Left renal cortex interstitium (tissue), 4 donors: ENCODE results near the gene TBC1D22A. TPM values are rescaled to one million over a fixed set of nuclear protein-coding genes. Genes with fewer than 3 reads are reported as not detected.
"Not testable (repeated sequence)": the region's sequence is repeated elsewhere in the genome, so short reads cannot be mapped to it uniquely, and the experiment has no call there.

Source experiments
- DNase-seq, 4 donors: peaks; one replicate each; pipeline ENCODE4 v3.0.0-alpha.2; 2013; ENCODE audit warnings: low read depth in 4 of 4, low spot score in 2 of 4, missing footprints in 1 of 4
- polyA plus RNA-seq, 4 donors: library from polyadenylated mRNA; unstranded; fragments of 120-200 nt; gene quantifications; one replicate each; pipeline ENCODE4 v1.2.1, GENCODE V29; 2013; ENCODE audit not compliant: insufficient read length in 4 of 4

TBC1D22A gene
- polyA plus RNA-seq, 4 donors, result 17.1 to 19.2 (median 18.4) TPM

DNA sequence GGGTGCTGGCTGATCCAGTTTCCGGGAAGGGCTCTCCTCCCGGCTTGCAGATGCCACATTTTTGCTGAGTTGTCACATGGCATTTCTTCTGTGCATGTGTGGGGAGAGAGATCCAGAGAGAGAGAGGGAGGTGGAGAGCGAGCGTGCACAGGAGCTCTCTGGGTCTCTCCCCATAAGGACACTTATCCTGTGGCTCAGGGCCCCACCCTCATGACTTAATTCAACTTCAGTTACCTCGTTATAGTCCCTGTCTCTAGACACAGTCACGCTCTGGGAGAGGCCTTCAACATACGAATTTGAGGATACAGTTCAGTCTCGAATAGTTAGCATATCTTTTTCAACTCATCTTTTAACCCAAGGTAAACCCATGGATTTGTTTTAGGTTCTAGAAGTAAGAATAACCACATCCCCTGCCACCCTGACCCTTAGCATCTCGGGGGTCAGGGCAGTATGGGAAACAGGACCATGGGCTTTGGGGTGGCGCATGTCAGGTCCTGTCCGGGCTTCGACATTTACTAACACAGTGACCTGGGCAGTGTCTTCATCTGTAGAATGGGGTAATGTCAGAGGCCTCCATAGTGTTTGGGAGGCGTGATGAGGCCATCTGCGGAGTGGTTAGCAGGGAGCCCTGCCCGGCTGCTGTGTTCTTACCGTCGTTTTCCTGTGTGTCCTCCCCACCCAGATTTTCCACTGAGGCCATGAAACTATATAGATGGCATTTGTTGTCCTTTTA, 46.9 kb downstream of the TBC1D22A start:
- DNase-seq, result no peak

DNA sequence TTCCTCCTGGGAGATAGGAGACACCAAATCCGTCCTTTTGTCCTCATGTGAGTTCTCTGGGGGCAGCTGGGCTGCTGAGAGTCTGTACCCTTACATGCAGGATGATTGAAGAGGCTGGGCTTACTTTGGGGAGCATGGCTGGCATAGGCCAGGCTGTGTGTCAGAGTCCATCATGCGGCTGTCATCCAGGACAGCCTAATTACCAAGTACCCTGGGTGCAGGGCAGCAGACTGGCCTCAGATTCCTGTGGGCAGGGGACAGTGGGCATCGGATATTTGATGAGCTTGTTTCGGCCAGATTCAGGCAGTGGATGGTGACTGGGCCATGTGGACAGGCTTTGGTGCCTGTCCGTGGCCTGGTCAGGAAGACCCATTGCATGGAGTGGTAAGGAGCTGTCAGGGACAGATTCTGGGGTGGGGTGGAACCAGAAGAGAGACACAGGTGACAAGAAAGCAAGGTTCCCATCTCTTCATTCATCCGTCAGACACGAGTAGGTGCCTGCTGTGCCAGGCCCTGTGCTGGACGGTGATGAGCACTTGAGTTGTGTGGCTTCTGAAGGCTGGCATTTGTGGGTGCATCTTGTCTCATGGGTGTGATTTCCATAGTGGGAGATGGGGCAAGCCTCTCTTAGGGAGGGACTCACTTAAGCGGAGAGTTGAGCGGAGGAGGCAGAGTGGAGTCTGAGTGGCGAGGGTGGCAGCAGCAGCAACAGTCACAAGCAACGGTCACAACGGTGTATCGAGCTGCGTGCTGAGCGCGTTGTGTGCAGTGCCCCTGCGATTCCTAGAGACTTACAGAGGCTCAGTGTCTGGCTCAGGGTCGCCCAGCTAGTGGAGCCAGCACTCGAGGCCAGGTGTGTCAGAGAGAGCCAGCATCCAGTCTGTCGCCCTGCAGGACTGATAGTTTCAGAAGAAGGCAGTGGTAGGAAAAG, 48.7 kb downstream of the TBC1D22A start:
- no peak for DNase-seq

DNA sequence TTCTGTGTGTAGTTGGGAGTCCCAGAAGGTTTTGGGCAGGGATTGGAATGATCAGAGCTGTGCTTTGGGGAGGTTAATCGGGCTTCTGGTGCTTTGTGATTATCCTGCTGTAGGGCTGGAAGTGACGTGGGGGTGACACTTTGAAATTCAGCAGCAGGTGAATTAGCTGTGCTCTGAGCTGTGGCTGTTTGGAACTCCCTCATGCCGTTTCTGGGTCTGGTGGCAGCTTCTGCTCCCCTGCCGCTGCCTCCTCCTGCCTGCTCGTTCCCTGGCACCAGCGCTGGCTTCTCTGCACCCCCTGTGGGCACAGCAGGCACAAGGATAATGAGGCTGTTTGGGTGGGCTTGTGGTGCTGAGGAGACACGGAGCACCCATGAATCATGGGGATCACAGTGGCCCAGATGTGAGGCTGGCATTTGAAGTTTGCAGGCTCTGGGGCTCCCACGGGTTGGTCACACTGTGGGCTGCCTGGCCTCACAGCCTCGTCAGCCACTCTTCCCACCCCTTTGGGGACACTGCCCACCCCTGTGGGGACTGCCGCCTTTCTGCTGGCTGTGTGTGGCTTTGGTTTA, 49.7 kb downstream of the TBC1D22A start:
- DNase-seq, result no peak

DNA sequence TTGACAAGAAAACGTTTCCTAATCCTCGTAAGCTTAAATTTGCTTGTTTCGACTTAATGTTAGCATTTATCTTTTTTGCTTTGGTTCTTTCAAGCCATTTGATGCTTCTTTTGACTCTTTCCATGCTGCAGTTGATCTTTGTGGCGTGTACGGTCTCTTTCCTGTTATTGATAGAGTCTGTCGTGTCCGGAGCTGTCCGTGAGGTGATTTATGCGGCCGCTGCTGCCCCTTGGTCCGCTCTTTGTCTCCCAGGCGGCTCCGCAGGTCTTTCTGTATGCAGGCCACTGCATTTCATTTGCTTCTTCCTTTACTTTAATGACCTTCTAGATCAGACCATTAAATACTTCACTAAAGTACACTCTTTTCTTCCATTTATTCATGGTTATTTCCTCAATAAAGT, 50.3 kb downstream of the TBC1D22A start:
- no peak for DNase-seq

DNA sequence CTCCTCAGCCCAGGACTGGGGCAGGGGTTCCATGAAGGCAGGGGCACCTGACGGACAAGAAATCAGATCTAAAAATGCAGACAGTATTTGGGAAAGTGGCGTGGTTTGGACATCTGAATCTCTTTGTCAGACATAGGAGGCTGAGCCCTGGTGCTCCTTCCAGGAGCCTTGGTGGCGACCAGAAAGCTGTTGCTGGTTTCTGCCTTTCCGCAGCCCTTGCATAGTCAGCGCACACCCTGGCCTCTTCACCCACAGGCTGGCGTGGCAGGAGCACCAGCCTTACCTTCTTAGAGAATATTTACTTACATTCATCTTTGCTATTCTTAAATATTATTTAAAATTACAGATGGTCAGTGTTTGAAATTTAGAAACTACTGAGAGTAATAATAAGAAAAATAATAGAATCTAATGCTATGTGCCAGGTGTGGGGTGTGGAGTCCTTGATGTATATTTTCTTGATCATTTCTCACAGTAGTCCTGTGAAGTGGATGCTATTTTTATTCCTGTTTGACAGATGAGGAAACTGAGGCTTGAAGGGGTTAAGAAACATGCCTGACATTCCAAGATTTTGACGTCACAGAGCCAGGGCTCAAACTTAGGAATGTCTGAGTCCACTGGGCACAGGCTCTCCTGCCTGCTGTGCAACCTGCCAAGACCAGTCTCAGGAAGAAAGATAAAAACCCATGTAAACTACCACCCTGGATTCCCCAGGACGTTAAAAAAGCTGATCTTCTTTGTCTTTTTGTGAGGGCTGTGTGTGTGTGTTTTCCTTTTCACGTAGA, 51.6 kb downstream of the TBC1D22A start:
- DNase-seq, result no peak

DNA sequence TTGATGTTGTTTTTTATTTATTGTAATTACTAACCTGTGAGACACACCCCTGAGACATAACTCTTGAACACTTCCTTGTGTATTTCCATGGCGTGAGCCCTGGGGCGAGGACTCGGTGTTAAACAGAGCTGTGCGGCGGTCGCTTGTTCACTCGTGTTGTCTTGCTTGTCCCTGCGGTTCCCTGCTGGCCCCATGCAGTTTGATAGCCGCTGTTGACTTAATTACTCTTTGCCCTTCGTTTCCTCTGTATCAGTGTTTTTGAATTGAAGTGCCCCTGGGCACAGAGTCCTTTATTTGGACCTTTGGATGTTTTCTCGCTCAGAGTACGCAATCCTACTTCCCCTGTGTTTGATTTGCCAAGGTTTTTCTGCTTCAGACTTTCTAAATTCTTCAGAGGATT, 52.7 kb downstream of the TBC1D22A start:
- DNase-seq, result no peak

DNA sequence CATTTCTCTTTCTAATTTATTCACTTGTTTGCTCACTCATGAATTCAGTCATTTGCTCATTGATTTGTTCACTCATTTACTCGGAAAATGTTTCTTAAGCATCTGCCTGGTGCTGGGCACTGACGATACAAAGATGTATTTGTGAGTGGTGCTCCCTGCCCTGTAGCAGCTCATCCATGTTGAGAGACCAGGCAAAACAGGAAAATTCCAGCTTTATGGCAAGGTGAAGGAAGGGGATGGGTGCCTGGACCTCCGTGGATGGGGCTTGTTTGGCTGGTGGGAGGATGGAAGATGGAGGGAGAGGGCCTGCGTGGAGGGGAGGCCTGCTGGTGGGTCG, 53.1 kb downstream of the TBC1D22A start:
- no peak for DNase-seq

DNA sequence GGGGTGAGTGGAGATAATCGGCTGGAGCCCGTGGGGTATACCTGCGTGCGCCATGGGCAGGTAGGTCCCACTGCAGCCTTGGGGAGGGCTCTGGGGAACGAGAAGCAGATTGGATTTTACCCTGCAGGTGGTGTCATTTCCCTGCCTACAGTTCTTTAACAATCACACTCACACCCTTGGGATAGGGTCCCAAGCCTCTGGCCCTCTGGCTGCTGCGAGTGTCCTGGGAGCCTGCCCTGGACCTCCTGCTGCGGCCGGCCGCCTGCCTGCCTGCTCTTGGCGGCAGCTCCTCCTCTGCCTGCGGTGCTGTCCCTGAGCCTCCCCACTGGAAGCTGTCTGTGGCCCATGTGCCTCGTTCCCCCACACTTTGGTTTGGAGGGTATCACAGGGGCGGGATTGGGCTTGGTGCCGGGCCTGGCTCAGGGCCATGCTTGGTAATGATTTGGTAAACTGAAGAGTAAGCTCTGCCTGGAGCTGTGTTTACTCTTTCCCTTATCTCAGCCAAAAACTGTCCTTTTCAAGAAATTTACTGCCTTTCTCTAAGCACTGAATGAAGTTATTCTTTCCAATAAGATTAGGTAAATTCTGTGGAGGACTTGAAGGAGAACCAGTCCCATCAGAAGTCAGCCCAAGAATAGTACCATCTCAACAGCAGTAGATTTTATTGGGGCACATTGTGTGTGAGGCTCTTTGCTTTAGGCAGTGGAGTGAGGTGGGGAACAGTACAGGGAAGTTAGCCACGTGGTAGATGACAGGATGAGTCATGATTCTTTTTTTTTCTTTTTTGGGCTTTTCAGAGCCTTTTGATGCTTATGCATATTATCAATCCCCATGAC, 53.7 kb downstream of the TBC1D22A start:
- DNase-seq, result no peak

DNA sequence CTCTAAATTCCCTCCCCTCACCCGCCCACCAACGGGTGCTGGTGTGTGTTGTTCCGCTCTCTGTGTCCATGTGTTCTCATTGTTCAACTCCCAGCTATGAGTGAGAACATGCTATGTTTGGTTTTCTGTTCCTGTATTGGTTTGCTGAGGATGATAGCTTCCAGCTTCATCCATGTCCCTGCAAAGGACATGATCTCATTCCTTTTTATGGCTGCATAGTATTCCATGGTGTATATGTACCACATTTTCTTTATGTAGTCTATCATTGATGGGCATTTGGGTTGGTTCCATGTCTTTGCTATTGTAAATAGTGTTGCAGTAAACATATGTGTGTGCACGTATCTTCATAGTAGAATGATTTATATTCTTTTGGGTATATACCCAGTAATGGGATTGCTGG, 54.9 kb downstream of the TBC1D22A start:
- not testable (repeated sequence) for DNase-seq

DNA sequence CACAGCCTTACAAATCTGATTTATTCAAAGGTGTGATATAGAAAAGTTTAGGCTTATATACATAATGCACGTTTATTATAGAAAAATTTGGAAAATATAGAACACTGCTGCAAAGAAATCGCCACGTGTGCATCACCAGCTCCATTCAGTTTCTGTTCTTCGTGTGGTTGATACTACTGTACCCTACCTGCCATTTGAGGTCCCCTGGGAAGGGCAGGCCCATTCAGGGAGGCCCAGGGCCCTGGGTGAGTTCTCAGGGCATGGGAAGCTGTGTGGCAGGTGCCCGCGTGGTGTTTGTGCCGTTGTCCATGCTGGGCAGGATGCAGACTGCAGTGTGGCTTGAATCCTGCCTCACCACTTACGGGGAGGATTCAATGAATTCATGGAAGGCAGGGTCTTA, 60.8 kb downstream of the TBC1D22A start:
- no peak for DNase-seq

DNA sequence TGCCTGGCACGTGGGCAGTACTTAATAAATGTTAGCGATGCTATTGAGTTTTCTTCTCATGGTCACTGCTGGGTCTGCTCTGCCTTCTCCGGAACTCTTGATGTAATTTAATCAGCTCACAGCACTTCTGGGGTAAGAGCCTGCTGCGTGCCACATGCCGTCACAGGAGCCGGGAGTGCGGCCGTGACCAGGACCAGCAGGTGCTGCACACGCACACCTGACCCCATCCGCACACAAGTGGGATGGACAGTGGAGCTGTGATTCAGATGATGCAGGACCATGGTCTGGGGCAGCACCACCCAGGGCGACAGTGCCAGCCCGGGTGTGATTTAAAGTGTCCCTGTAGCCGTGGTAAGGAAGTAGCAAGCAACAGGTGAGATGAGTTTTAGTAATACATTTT, 61.2 kb downstream of the TBC1D22A start:
- no peak for DNase-seq

DNA sequence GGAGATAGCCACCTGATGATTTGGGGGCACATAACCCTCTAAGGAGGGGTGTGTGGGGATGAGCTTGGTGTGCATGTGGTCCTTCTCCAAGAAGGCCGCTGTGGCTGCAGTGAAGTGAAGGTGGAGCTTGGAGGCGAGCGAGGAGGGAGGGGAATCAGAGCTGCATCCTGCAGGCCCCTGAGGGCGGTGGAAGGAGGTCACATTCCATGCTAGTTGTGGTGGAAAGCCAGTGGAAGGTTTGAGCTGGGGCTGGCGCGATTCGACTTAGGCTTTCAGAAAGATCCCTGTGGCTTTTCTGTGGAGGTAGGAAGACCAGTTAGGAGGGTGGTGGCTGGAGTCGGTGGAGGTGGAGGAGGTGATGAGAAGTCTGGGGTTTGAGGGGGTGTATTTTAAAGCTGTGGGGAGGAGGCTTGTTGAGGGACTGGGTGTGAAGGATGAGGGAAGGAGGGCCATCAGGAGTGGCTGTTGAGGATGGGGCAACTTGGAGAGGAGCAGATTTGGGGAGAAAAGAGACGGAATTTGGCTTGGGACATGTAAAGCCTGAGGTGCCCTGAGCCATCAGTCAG, 62.0 kb downstream of the TBC1D22A start:
- DNase-seq, result no peak

DNA sequence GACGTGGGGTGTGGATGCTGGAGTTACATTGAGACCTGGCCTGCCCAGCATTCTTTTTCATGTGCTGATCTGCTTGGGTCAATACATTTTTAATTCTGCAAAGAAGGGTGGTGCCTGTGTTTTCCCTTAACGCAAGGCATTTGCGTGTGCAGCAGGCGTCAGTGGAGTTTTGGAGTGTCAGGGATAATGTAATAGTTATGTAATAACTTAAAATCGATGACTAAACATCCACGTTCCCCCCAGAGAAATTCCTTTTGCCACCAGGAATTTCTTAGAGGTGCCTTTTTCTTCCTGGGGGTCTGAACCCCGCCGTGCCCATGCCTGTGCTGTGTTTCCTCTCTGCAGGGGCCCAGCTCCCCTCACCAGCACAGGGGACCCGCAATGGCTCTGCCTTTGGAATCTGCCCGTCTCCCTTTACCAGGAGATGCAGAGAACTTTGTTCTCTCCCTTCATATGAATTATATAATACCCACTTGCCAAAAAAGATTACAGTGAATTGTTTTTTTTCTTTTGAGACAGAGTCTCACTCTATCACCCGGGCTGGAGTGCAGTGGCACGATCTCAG, 62.6 kb downstream of the TBC1D22A start:
- DNase-seq, result no peak

DNA sequence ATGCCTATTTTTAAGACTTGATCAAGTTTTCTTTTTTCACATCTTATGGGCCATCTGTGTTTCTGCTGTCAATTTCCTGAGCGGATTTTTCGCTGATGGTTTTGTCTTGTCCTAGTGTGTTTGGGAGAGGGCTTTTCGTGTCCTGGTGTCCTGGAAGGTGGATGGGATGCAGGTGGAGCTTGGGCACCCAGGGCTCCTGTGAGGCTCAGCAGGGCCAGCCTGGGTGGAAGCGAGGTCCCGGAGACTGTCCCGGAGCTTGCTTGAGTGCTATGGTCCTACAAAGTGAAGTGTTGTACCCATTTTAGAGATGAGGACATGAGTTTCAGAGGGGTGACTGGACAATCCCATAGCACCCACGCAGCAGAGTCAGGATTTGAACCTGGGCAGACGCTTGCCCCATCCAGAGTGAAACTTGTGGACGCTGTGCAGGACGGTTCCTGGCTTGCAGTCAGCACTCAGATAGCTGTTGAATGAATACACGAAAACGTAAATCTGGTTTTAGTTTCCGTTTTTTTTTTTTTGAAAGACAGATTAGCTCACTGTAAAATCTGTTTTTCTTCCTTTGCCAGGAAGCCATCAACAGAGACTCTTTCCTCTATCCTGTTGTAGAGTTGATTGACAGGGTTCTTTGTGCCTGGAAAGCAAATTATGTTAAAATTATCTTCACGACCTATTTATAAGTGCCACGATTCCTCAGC, 64.1 kb downstream of the TBC1D22A start:
- no peak for DNase-seq

DNA sequence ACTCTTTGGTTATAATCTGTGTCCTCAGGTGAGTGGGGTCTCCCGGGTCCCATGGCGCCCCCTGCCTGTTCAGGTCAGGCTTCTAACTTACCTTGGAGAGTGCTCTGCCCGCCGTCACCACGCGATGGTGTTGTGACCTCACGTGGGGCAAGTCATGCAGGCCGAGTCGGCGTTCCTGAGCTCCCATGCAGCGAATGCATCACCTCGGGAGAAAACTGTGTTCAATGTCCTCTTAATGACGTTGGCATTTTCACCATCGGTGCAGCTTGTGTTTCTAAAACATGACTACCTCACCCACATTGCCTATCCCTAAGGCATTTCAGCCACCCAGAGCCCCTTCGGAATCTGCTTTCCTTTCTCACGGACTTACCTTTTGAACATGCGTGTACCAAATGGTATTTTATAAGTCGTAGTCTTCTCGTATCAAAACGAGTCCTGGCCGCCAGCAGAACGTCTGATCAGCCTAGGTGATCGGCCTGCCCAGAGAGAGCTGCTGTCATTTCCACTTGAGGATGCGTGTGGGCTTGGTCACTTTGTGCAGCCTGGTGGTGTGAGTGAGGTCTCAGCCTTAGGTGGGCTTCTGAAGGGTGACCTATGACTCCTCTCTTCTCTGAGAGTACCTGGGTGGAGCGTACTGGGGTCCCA, 64.8 kb downstream of the TBC1D22A start:
- DNase-seq, result no peak

DNA sequence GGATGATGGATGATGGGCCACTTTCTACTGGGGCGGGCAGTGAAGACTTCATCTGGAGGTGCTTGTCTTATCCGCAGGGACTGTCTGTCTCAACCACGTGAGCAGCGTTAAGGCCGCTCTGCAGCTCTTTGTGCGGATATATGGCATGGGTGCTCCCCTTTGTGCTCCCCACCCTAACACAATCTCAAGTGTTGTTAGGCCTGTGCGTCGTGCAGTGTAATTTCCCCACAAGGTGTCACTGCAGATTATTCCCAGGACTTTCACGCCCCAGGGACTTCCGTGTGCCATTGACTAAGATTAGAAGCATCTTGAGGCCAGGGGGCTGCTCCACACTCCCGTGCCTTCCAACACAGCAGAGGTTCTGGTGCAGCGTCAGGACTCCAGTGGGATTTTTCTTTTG, 65.3 kb downstream of the TBC1D22A start:
- no peak for DNase-seq

DNA sequence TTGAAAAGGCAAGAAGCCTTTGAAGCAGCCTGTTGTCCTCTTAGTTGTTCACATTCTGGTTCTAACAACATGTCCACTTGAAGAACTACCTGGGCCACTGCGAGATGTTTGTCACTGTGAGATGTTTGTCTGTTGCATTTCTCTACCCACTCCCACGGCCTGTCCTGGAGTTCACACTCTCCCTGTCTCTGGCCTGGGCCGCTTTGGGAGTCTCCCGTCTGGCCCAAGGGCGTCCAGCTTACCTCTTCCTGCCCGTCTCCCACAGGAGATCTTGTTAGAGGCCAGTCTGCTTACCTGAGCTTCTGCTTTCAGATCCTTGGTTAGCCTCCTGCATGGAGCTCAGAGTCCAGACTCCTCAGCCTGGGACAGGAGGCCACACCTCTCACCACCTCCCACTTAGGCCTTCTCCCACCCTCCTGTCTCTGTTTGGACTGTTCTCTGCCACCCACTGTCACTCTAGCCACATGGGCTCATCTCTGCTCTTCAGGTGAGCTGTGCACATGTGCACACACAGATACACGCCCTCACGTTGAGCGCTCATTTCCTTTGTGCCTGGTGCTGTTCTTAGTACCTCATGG, 66.0 kb downstream of the TBC1D22A start:
- no peak for DNase-seq
